HG03066 (cell line): Measurements from ENCODE around the gene NAALADL2.
"Not testable (repeated sequence)": the region's sequence is repeated elsewhere in the genome, so short reads cannot be mapped to it uniquely, and the experiment has no call there.

Source experiments
- ATAC-seq: cut with Tn5 transposase; IDR thresholded peaks from one replicate; pipeline ENCODE4 v1.9.1; 2021; ENCODE audit warnings: low read depth; ENCODE audit not compliant: unreplicated experiment

Gene NAALADL2

DNA sequence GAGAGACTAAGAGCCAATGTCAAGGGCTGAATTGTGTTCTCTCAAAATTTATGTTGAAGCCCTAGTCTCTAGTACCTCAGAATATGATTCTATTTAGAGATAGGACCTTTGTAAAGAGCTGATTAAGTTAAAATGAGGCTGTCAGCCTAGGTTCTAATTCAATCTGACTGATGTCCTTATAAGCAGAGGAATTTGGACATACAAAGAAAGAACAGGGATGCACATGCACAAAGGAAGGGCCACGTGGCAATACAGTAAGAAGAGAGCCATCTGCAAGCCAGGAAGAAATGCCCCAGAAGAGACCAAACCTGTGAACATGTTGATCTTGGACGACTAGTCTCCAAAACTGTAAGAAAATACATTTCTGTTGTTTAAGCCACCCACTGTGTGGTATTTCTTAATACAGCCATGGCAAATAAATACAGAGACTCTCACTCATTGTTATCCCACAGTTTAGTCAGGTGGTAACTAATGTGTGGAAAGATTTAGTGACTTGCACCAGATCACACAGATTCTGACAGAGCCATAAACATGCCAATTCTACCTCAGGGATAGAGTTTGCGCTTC is 652.2 kb downstream of the NAALADL2 start:
- no peak for ATAC-seq

GRCh38 chr3:175512700-175513099 is 653.6 kb downstream of the NAALADL2 start:
- no peak for ATAC-seq

DNA sequence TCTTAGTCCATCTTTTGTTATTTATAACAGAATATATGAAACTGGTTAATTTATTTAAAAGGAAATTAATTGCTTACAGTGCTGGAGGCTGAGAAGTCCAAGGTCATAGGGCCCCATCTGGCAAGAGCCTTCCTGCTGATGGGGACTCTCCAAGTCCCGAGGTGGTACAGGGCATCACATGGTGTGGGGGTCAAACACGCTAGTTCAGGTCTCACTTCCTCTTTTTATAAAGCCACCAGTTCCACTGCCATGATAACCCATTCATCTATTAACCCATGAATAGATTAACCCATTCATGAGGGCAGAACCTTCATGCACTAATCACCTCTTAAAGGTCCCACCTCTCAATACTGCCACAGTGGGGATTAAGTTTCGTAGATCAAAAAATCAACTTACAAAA is 659.3 kb downstream of the NAALADL2 start:
- peak; percentile 74 for ATAC-seq

DNA sequence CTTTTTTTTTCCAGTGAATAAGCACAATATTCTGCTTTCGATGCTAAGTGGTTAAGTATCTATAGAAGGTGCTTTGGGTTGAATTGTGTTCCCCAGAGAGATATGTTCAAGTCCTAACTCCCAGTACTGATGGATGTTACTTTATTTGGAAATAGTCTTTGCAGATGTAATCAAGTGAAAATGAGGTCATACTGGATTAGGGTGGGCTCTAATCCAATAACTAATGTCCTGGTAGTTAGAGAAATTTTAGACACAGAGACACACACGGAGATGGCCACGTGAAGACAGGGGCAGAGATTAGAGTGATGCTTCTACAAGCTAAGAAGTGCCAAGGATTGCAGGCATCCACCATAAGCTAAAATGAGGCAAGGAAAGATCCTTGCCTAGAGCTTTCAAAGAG is 662.3 kb downstream of the NAALADL2 start:
- no peak for ATAC-seq

- no peak for ATAC-seq
Measured at GRCh38 chr3:175526191-175526590, 667.1 kb downstream of the NAALADL2 start.

DNA sequence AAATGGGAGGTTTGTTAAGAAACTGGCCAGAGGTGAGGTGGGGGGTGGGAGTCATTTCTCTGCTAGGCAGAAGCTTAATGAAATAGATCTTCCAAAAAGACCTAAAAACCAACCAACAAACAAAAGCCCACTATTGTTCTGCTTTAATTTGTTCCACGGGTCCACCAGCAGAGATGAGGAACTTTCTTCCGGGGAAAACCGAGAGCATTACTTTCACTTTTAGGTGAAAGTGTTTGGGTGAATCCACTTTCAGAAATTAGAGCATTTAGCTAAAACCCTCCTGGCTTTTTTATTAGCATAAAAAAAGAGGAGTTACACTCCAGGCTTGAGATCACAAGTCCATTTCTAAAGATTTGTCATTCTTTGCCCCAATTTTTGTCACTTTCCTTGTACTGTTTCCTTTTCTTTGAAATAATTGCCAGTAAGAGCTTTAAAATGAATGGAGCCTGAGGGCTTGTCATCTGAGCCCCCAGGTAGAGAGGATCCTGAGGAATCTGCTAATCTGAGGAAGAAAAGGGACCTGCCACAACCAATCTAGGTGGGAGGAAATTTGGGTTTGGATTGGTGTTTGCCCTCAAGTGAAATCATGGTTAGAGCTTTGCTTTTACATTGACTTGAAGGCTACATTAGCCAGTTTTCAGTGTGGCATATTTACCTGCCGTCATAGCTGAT is 667.6 kb downstream of the NAALADL2 start:
- no peak for ATAC-seq

GRCh38 chr3:175528693-175529092 is 669.6 kb downstream of the NAALADL2 start:
- not testable (repeated sequence) for ATAC-seq

DNA sequence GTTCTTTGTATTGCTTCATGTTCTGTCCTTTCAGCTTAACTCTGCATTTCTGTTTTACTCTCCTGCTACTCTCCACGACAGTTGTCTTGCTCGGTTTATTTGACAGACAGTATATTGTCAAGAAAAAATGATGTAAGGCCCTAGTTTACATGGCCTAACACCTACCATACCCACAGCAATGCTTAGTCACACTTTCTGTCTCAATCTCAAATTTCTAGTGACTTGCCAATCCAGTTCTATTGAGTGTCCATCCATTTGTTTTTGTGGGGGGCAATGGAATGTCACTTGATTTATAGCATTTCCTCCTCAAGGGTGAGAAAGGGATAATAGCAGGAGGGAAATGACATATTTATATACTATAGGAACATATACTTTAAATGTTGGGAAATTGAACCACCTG is 676.2 kb downstream of the NAALADL2 start:
- no peak for ATAC-seq

DNA sequence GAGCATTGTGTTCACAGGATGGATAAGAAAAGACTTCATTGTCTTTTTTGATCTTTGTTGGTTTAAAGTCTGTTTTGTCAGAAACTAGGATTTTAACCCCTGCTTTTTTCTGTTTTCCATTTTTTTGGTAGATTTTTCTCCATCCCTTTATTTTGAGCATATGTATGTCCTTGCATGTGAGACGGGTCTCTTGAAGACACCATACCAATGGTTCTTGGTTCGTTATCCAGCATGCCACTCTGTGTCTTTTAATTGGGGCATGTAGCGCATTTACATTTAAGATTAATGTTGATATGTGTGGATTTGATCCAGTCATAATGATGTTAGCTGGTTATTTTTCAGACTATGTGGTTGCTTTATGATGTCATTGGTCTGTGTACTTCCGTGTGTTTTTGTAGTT is 687.0 kb downstream of the NAALADL2 start:
- no peak for ATAC-seq

GRCh38 chr3:175552929-175553328 is 693.8 kb downstream of the NAALADL2 start:
- ATAC-seq = no peak

DNA sequence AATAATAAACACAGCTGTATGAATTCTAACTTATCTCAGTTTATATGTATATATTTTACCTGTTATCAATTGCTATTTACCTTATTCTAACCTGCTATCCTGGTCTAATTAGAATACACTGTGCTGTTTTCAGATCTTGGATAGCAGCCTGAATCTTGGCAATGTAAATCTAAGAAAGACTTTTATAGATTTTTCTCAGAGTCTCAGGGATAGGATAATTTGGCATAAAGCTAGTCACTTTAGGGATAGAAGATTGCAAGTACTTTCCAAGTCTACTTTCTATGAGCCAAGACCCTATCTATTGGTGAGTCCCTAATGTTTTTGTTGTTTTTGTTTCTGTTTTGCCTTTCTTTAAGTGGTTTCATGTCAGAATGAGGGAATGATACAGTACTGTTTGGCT is 695.7 kb downstream of the NAALADL2 start:
- ATAC-seq = no peak

DNA sequence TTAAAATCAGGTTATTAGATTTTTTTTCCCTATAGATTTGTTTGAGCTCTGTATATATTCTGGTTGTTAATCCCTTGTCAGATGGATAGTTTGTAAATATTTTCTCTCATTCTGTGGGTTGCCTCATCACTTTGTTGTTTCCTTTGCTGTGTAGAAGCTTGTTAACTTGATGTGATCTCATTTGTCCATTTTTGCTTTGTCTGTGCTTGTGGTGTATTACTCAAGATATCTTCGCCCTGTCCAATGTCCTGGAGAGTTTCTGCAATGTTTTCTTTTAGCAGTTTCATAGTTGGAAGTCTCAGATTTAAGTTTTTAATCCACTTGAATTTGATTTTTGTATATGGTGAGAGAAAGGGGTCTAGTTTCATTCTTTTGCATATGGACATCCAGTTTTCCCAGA is 699.1 kb downstream of the NAALADL2 start:
- no peak for ATAC-seq

- ATAC-seq = no peak
Measured at GRCh38 chr3:175564363-175564762, 705.2 kb downstream of the NAALADL2 start.

DNA sequence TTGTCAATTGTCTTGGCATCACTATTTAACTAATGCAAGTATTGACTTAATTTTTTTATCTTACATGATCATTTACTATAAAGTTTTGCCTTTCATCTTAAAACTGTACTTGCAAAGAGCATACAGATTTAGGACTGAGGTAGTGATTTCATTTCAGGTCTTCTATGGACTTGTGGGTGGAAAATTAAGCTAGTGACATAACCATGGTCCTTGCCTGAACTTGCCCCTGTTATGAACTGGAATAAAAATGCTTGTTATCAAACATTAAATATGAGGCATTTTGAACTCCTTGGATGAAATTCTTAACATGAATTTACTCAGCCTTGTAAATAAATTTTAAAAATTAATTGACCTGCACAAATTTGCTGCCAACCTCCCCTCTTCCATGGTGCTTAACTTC is 712.0 kb downstream of the NAALADL2 start:
- ATAC-seq = no peak

DNA sequence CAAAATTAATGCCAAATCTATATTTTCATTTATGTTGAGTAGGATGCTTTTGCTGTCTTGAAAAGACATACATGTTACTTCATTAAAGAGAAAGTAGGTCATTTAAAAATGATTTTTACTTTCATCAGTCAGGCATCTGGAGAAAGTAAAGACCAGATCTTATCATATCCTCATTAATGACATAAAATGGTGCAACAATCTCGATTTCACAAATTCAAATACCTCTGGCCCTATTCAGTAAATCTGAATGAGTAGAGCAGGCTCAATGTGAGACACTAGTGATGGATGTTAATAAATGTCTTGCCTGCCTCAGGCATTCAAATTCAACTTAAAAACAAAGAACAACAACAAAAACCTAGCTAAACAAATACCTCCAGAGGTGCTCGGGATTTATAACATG is 714.1 kb downstream of the NAALADL2 start:
- no peak for ATAC-seq

DNA sequence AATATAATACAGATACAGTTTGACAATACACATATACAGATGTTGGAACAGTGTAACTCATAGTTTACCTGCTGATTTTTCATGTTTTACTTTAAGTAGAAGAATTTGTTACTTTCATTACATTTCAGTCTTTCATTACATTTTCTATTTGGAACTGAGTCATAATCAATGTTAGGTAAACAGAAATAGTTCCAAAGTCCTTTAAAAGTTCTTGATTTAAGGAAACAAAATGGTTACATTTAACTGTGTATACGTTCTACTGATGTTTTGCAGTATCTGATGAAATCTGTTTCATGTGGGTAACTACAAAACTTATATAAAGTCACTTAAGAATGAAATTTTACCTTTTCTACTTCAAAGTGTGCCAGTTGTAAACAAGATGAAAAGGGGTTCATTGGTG is 721.2 kb downstream of the NAALADL2 start:
- no peak for ATAC-seq

DNA sequence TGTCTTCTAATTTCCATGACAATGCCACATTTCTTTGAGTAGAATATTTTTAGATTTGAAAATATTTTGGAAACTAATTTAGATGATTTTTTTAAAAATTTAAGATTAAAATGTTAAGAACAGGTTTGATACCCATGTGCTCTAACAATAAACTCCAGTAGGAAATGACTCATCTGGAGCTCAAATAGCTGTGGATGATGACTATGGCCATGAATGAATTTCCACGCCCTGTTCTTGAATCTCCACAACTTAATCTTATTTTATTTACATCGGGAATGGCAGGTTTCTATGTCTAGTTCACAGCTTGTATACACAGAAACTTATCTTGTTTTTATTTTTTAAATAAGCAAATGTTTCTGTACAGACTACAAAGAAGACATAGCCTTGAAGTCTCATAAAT is 726.8 kb downstream of the NAALADL2 start:
- ATAC-seq = no peak

GRCh38 chr3:175590745-175591144 is 731.6 kb downstream of the NAALADL2 start:
- no peak for ATAC-seq

DNA sequence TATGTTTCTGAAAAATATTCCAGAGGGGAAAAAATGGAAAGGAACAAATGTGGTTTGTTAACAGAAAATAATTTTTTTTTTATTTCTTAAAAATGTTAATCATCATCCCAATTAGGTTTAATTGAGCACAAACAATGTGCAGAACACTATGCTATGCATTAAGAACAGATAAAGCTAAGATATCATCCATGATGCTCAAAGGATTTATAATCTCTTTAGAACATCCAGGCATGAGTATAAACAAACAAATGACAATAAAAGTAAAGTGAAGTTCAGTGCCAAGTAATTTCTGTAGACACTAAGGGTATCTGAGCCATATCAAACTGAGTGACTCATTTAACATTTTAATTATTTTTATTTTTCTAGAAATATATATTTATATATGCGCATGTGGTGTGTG is 732.2 kb downstream of the NAALADL2 start:
- ATAC-seq = no peak

DNA sequence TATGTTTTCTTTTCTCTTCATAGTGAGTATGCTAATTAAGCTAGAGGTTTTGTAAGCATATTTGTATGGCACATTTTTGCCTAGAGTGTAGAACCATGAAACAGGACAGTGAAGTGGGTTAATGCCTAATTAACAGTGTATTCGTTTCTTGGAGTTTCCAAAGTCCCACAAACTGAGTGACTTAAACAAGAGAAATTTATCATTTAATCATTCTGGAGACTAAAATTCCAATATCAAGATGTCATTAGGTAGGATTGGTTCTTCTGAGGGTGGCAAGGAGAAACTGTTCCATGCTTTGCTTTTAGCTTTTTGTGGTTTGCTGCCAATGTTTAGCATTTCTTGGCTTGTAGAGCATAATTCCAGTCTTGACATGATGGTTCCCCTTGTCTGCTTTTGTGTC is 734.2 kb downstream of the NAALADL2 start:
- no peak for ATAC-seq

- no peak for ATAC-seq
Measured at GRCh38 chr3:175598740-175599139, 739.6 kb downstream of the NAALADL2 start.

GRCh38 chr3:175601521-175601920 is 742.4 kb downstream of the NAALADL2 start:
- no peak for ATAC-seq

DNA sequence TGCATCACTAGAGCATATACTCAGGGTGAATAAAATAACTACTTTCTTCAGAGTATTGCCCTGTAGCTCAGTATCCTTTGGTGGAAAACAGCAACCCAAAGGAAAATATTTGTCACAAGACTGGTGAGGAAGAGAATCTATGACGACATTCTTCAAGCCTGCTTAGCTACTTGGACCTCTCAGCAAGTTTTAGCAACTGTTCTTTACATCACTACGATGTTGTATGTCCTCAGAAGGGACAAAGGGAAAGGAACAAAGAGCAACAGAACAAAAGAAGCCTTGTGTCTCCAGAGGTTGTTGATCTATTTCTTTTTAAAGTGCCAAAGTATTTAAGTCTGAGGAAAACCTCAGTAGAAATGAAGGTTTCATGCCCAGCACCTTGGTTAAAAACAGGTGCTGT is 746.7 kb downstream of the NAALADL2 start:
- no peak for ATAC-seq
